Measurements from ENCODE around the gene EMC10. TPM values are rescaled to one million over a fixed set of nuclear protein-coding genes. Genes with fewer than 3 reads are reported as not detected.

EMC10 gene
- total and polyA plus RNA-seq, 2 donors (not counting 3 experiments of a cell fraction or from before 2014, with no cell fraction given): 106 to 111 TPM

- ChIA-PET POLR2A (no interaction called here), CTCF (interaction anchor here (2.4 to 11.4 kb wide), 5 partner anchors 21 to 387 kb away, joined by 10 to 136 read pairs (median 105); no protein-coding TSS in a partner anchor)
- BruUV-seq (replicated peaks): no TSS peak
- Histone ChIP-seq H4K20me1 (replicated peaks; ENCODE audit: control insufficient read depth, extremely low read depth, insufficient read depth, low read length) (no peaks in the 10 kb centered on the region), H3K4me2 (ENCODE audit: insufficient read depth, low read length) (no peak overlapping the region), H3K36me3 (ENCODE audit: control insufficient read depth in 2 of 2, extremely low read depth in 1 of 2, insufficient read depth in 2 of 2, low read length in 2 of 2) (no peaks in the 10 kb centered on the region), H2AFZ (ENCODE audit: low read depth, low read length) (no peak overlapping the region), H3K9ac (replicated peaks; ENCODE audit: extremely low read depth, insufficient read depth, low read length) (no peak overlapping the region), H3K9me3 (replicated peaks; ENCODE audit: control insufficient read depth, insufficient read depth, low read length) (no peaks in the 10 kb centered on the region), H3K27me3 (ENCODE audit: control insufficient read depth in 2 of 2, insufficient read depth in 2 of 2, low read length in 2 of 2) (peaks cover 0 to 2% of the 10 kb centered on the region in 2 experiments), H3K9me1 (replicated peaks; ENCODE audit: control insufficient read depth, extremely low read depth, insufficient read depth, low read length) (no peaks in the 10 kb centered on the region), H3K79me2 (ENCODE audit: control insufficient read depth, insufficient read depth, low read length) (no peaks in the 10 kb centered on the region), H3K4me1 (ENCODE audit: control insufficient read depth, extremely low read depth, insufficient read depth, low read length) (no peaks in the 10 kb centered on the region), H3K27ac (ENCODE audit: insufficient read depth, low read depth, low read length) (no peak overlapping the region), H3K4me3 (replicated peaks in 1 of 3; ENCODE audit: insufficient read depth in 1 of 3, low read depth in 1 of 3, low read length in 3 of 3) (no peak overlapping the region)
- FAIRE-seq (no peak), DNase-seq (ENCODE audit: low read depth, low spot score) (no peak)
- intact Hi-C loops (cut with micrococcal nuclease) (loop anchor here (2.0 kb wide), 1 partner anchor 123 kb away; no protein-coding TSS in a partner anchor), dilution Hi-C loops (cut with MboI; ENCODE audit: extremely low pct_ligation_motif_present, low sequenced_read_pairs) (no loop called here)
- TF ChIP-seq CTCF (IDR thresholded peaks at IDR 0.05; ENCODE audit: extremely low read depth in 1 of 2, insufficient read depth in 1 of 2, low read depth in 1 of 2, low read length in 2 of 2): no peak
- no peak for TF ChIP-seq FOS (IDR thresholded peaks at IDR 0.05; ENCODE audit: borderline replicate concordance, insufficient read depth, low read length)
- TF ChIP-seq POLR2A (IDR thresholded peaks at IDR 0.05; ENCODE audit: low read depth, low read length): no peak
- TF ChIP-seq POLR2AphosphoS5 (IDR thresholded peaks at IDR 0.05; ENCODE audit: insufficient read depth, low read depth, low read length): no peak
- no peak for TF ChIP-seq MYC (IDR thresholded peaks at IDR 0.05; ENCODE audit: low read depth, low read length)
- no peak for TF ChIP-seq EZH2 (IDR thresholded peaks at IDR 0.05; ENCODE audit: borderline replicate concordance, low read depth, low read length, severe bottlenecking)
- TF ChIP-seq GATA2 (IDR thresholded peaks at IDR 0.05; ENCODE audit: insufficient read depth, insufficient read length, low read depth, low read length): no peak
These were observed 59.4 kb downstream of the EMC10 start for GRCh38 chr19:50535672-50536187.
